CD14-positive monocyte (primary cell): ENCODE data around the gene IP6K1. TPM values are rescaled to one million over a fixed set of nuclear protein-coding genes. Genes with fewer than 3 reads are reported as not detected.

ENCODE experiments used
- DNase-seq, 3 donors: peaks; one replicate each; pipeline ENCODE4 v3.0.0-alpha.2; 2011 to 2022
- H2AFZ ChIP-seq: 2 replicates; pipeline ENCODE4 v1.6.0; 2012; ENCODE audit warnings: mild to moderate bottlenecking, low read depth, low read length, inconsistent platforms; ENCODE audit not compliant: insufficient read depth, poor library complexity, severe bottlenecking
- H3K27ac ChIP-seq, 2 donors: 1 replicate in 1 of 2; 2 replicates in 1 of 2; pipeline ENCODE4 v1.5.1; 2012 to 2013; ENCODE audit warnings: low read length in 2 of 2, control low read depth in 1 of 2, inconsistent platforms in 1 of 2, low read depth in 1 of 2, mild to moderate bottlenecking in 1 of 2
- H3K27me3 ChIP-seq, 2 donors: one replicate each; pipeline versions ENCODE4 v1.6.0 to v1.6.1; 2011 to 2013; ENCODE audit warnings: low read length in 2 of 2; ENCODE audit not compliant: control insufficient read depth in 2 of 2, insufficient read depth in 2 of 2
- H3K36me3 ChIP-seq, 2 donors: replicated peaks in 1 of 2; 1 replicate in 1 of 2; 2 replicates in 1 of 2; pipeline versions ENCODE4 v1.5.1 to v1.6.1; 2012 to 2013; ENCODE audit warnings: low read length in 2 of 2, control low read depth in 1 of 2, inconsistent platforms in 1 of 2, mild to moderate bottlenecking in 1 of 2; ENCODE audit not compliant: insufficient read depth in 2 of 2, control insufficient read depth in 1 of 2
- H3K4me1 ChIP-seq, 2 donors: 1 replicate in 1 of 2; 2 replicates in 1 of 2; pipeline versions ENCODE4 v1.5.1 to v1.6.1; 2012 to 2013; ENCODE audit warnings: low read length in 2 of 2, control low read depth in 1 of 2, inconsistent platforms in 1 of 2, mild to moderate bottlenecking in 1 of 2, moderate library complexity in 1 of 2; ENCODE audit not compliant: insufficient read depth in 2 of 2, control insufficient read depth in 1 of 2
- H3K4me2 ChIP-seq: replicated peaks from 2 replicates; pipeline ENCODE3; 2012; ENCODE audit warnings: low read length, moderate library complexity, mild to moderate bottlenecking; ENCODE audit not compliant: poor library complexity, severe bottlenecking; ENCODE audit errors: extremely low read depth
- H3K4me3 ChIP-seq, 3 experiments: fragments of 200-600 bp in 1 of 3; sonication (generic) in 1 of 3; replicated peaks in 1 of 3; 1 replicate in 2 of 3; 2 replicates in 1 of 3; pipeline ENCODE4 v1.5.1; 2011 to 2013; ENCODE audit warnings: low read length in 3 of 3, mild to moderate bottlenecking in 3 of 3, control low read depth in 2 of 3, low read depth in 2 of 3, inconsistent platforms in 1 of 3, moderate library complexity in 1 of 3
- H3K79me2 ChIP-seq: 2 replicates; pipeline ENCODE4 v1.6.0; 2012; ENCODE audit warnings: mild to moderate bottlenecking, control low read depth, inconsistent platforms, low read length, moderate library complexity; ENCODE audit not compliant: insufficient read depth
- H3K9ac ChIP-seq: 2 replicates; pipeline ENCODE4 v1.6.0; 2017; ENCODE audit warnings: low read length, mild to moderate bottlenecking; ENCODE audit not compliant: insufficient read depth, poor library complexity, severe bottlenecking
- H3K9me3 ChIP-seq, 2 donors: replicated peaks in 1 of 2; 1 replicate in 1 of 2; 2 replicates in 1 of 2; pipeline versions ENCODE4 v1.5.1 to v1.6.1; 2012 to 2013; ENCODE audit warnings: low read length in 2 of 2, control low read depth in 1 of 2; ENCODE audit not compliant: control insufficient read depth in 1 of 2, insufficient read depth in 1 of 2
- H4K20me1 ChIP-seq: 2 replicates; pipeline ENCODE4 v1.6.0; 2012; ENCODE audit warnings: mild to moderate bottlenecking, low read length, control low read depth, moderate library complexity; ENCODE audit not compliant: insufficient read depth
- H3K27ac Mint-ChIP-seq, 7 donors: one replicate each; pipeline ENCODE4 v1.8.0; 2020; ENCODE audit warnings: mild to moderate bottlenecking in 7 of 7, mixed read lengths in 7 of 7, moderate library complexity in 6 of 7, inconsistent platforms in 2 of 7
- H3K27me3 Mint-ChIP-seq, 3 donors: one replicate each; pipeline ENCODE4 v1.8.0; 2021 to 2022; ENCODE audit warnings: low read depth in 3 of 3, mild to moderate bottlenecking in 3 of 3, mixed read lengths in 3 of 3, moderate library complexity in 3 of 3, inconsistent platforms in 1 of 3
- H3K36me3 Mint-ChIP-seq, 2 donors: one replicate each; pipeline ENCODE4 v1.8.0; 2020; ENCODE audit warnings: mixed read lengths in 2 of 2, inconsistent platforms in 1 of 2, mild to moderate bottlenecking in 1 of 2
- H3K4me1 Mint-ChIP-seq: one replicate; pipeline ENCODE4 v1.8.0; 2020; ENCODE audit warnings: mild to moderate bottlenecking, mixed read lengths
- H3K4me3 Mint-ChIP-seq, 2 donors: one replicate each; pipeline ENCODE4 v1.8.0; 2020; ENCODE audit warnings: mild to moderate bottlenecking in 2 of 2, mixed read lengths in 2 of 2, moderate library complexity in 1 of 2
- H3K9me3 Mint-ChIP-seq, 7 donors: one replicate each; pipeline ENCODE4 v1.8.0; 2020 to 2022; ENCODE audit warnings: mixed read lengths in 7 of 7, mild to moderate bottlenecking in 6 of 7, moderate library complexity in 6 of 7, inconsistent platforms in 2 of 7
- WGBS: methylation state at CpG from one replicate; pipeline ENCODE4 v1.1.5; 2013; ENCODE audit warnings: missing lambda C conversion rate; ENCODE audit not compliant: insufficient coverage; 5-methylcytosine and 5-hydroxymethylcytosine counted together
- intact Hi-C, 2 donors: fragments of 100-400 bp; cut with micrococcal nuclease; formaldehyde crosslinking; loops; one replicate each; pipeline versions ENCODE4 v1.15.0 to v1.15.1; 2023
- polyA plus RNA-seq, 3 donors: library from polyadenylated mRNA; depleted of rRNA in 1 of 3; unstranded in 2 of 3; stranded (reverse) in 1 of 3; fragments of 300-500 nt in 2 of 3; fragments of >200 nt in 1 of 3; fragmentation: Illumina TruSeq in 2 of 3; gene quantifications; 1 replicate in 2 of 3; 2 replicates in 1 of 3; pipeline ENCODE4 v1.2.3, GENCODE V29; 2012 to 2021
- TF ChIP-seq, protein P1 (sequence below): fragments of 200-600 bp; IDR thresholded peaks from one replicate; pipeline ENCODE4 v1.8.0; 2022; ENCODE audit warnings: antibody characterized with exemption, mild to moderate bottlenecking

Gene IP6K1
- polyA plus RNA-seq, 3 donors: 15.8 to 27.1 (median 16.1) TPM

DNA sequence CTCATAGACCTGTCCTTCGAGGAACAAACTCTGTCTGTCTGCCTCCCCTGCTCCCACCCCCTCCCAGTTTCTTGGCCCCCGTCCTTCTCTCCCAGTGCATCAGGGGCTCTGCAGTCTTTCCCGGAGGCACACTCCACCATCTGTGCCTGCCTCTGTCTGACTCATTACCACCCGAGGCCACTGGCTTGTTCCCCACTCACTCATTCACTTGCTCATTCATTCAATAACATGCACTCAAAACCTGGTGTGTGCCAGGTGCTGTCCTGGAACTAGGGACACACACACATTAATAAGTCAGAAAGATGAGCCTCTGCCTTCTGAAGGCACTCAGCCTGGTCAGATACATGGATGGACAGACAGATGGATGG is 79.2 kb downstream of the IP6K1 start:
- H3K27me3 Mint-ChIP-seq: peaks cover 0 to 5% (median 0%) of the 10 kb centered on the region in 3 donors
- TF ChIP-seq, protein P1, sequence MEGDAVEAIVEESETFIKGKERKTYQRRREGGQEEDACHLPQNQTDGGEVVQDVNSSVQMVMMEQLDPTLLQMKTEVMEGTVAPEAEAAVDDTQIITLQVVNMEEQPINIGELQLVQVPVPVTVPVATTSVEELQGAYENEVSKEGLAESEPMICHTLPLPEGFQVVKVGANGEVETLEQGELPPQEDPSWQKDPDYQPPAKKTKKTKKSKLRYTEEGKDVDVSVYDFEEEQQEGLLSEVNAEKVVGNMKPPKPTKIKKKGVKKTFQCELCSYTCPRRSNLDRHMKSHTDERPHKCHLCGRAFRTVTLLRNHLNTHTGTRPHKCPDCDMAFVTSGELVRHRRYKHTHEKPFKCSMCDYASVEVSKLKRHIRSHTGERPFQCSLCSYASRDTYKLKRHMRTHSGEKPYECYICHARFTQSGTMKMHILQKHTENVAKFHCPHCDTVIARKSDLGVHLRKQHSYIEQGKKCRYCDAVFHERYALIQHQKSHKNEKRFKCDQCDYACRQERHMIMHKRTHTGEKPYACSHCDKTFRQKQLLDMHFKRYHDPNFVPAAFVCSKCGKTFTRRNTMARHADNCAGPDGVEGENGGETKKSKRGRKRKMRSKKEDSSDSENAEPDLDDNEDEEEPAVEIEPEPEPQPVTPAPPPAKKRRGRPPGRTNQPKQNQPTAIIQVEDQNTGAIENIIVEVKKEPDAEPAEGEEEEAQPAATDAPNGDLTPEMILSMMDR: no peak
- Histone ChIP-seq H3K27ac (no peak overlapping the region), H3K36me3 (peaks cover 41 to 53% of the 10 kb centered on the region in 2 donors), H3K4me1 (no peaks in the 10 kb centered on the region), H4K20me1 (peaks cover 6% of the 10 kb centered on the region), H3K4me2 (no peak overlapping the region), H3K4me3 (no peak overlapping the region), H3K27me3 (no peaks in the 10 kb centered on the region), H3K79me2 (no peaks in the 10 kb centered on the region), H3K9me3 (no peaks in the 10 kb centered on the region), H3K9ac (no peak overlapping the region), H2AFZ (no peak overlapping the region)
- WGBS: 100% methylated on average over 4 of the region's 4 CpGs
- peaks cover 45 to 76% of the 10 kb centered on the region in 2 donors for H3K36me3 Mint-ChIP-seq
- DNase-seq: no peak
- intact Hi-C loops: no loop called here
- H3K9me3 Mint-ChIP-seq: no peaks in the 10 kb centered on the region
- peaks cover 2% of the 10 kb centered on the region for H3K4me1 Mint-ChIP-seq
- H3K4me3 Mint-ChIP-seq: no peak overlapping the region
- H3K27ac Mint-ChIP-seq: peak overlapping the region in 1 of 7 donors; percentile 38

DNA sequence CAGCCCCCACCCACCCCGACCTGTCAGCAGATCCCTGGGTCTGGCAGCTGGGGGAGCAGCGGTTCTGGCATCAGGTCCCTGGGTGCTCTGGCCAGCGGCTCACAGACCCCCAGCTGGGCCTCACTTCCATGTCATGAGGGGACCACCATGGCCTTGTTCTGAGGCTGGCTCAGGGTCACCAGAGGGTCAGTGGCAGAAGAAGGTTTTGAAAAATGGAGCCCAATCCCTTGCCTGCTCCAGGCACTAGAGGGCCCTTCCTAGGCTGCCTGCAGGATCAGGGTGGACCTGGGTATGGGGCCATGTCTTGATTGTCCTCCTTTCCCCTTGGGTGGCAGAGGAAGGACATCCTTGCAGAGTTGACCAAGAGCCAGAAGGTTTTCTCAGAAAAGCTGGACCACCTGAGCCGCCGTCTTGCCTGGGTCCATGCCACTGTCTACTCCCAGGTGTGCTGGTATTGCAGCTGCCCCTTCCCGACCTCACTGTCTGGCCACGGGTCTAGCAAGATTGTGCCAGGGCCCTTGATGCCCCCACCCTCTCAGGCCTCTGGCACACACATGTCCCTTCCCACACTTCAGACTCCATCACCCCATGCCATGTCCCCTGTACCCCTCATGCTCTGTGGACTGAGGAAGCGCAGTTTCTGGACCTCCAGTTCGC is 79.8 kb downstream of the IP6K1 start:
- 96% methylated on average over 9 of the region's 9 CpGs for WGBS
- peaks cover 0 to 3% (median 0%) of the 10 kb centered on the region in 3 donors for H3K27me3 Mint-ChIP-seq
- H3K4me3 Mint-ChIP-seq: no peak overlapping the region
- no peaks in the 10 kb centered on the region for H3K9me3 Mint-ChIP-seq
- H3K27ac Mint-ChIP-seq: no peak overlapping the region
- H4K20me1 ChIP-seq: peaks cover 6% of the 10 kb centered on the region
- H3K4me3 ChIP-seq: no peak overlapping the region
- TF ChIP-seq, protein P1: no peak
- DNase-seq: no peak
- H3K9ac ChIP-seq: no peak overlapping the region
- no peaks in the 10 kb centered on the region for H3K79me2 ChIP-seq
- no peaks in the 10 kb centered on the region for H3K4me1 ChIP-seq
- H3K27me3 ChIP-seq: no peaks in the 10 kb centered on the region
- H3K9me3 ChIP-seq: no peaks in the 10 kb centered on the region
- H3K4me2 ChIP-seq: no peak overlapping the region
- H3K4me1 Mint-ChIP-seq: no peaks in the 10 kb centered on the region
- H3K27ac ChIP-seq: no peak overlapping the region
- H3K36me3 Mint-ChIP-seq: peaks cover 47 to 80% of the 10 kb centered on the region in 2 donors
- no peak overlapping the region for H2AFZ ChIP-seq
- H3K36me3 ChIP-seq: peaks cover 46 to 59% of the 10 kb centered on the region in 2 donors
- intact Hi-C loops: no loop called here
